GM18907 (cell line): ENCODE results near the gene TPPP2.
"Not testable (repeated sequence)": the region's sequence is repeated elsewhere in the genome, so short reads cannot be mapped to it uniquely, and the experiment has no call there.

Source experiments
- ATAC-seq: cut with Tn5 transposase; IDR thresholded peaks from one replicate; pipeline ENCODE4 v1.9.1; 2021; ENCODE audit warnings: mild to moderate bottlenecking, moderate library complexity; ENCODE audit not compliant: unreplicated experiment

The TPPP2 gene

GRCh38 chr14:21029917-21030316 lies at the start of gene TPPP2:
Gene TPPP2 (plus strand): TSS chr14:21030217. CDS start chr14:21030582, 365 bp downstream.
- no peak for ATAC-seq

- ATAC-seq = no peak
These were observed 49.1 kb upstream of the TPPP2 start for GRCh38 chr14:20980906-20981305.

- no peak for ATAC-seq
These were observed 47.2 kb upstream of the TPPP2 start for GRCh38 chr14:20982646-20983369.

- not testable (repeated sequence) for ATAC-seq
These were observed 44.4 kb upstream of the TPPP2 start for GRCh38 chr14:20985650-20986049.

GRCh38 chr14:20986811-20987210 lies 43.2 kb upstream of the TPPP2 start:
- ATAC-seq = no peak

GRCh38 chr14:20988717-20989470 lies 41.1 kb upstream of the TPPP2 start:
- ATAC-seq = no peak

GRCh38 chr14:20989471-20989786 lies 40.6 kb upstream of the TPPP2 start:
- no peak for ATAC-seq

GRCh38 chr14:20989787-20990600 lies 40.0 kb upstream of the TPPP2 start, which contains the start of gene METTL17:
Gene METTL17 (plus strand): TSS chr14:20989980. CDS start chr14:20990003, 23 bp downstream.
- peak; percentile 97 for ATAC-seq

GRCh38 chr14:20996521-20996920 lies 33.5 kb upstream of the TPPP2 start:
- ATAC-seq = no peak

GRCh38 chr14:20997115-20997514 lies 32.9 kb upstream of the TPPP2 start:
- no peak for ATAC-seq

- ATAC-seq = no peak
These were observed 32.5 kb upstream of the TPPP2 start for GRCh38 chr14:20997564-20997963.

GRCh38 chr14:20998139-20998538 lies 31.9 kb upstream of the TPPP2 start:
- ATAC-seq = no peak

GRCh38 chr14:20998674-20999366 lies 31.2 kb upstream of the TPPP2 start, which contains the start of gene SLC39A2:
Gene SLC39A2 (plus strand): TSS chr14:20999293. CDS start chr14:20999447, 154 bp downstream.
- ATAC-seq = no peak

GRCh38 chr14:20999591-20999990 lies 30.4 kb upstream of the TPPP2 start:
- no peak for ATAC-seq

GRCh38 chr14:21001218-21001617 lies 28.8 kb upstream of the TPPP2 start:
- ATAC-seq = no peak

- no peak for ATAC-seq
These were observed 26.1 kb upstream of the TPPP2 start for GRCh38 chr14:21003788-21004346.

GRCh38 chr14:21009721-21010120 lies 20.3 kb upstream of the TPPP2 start:
- not testable (repeated sequence) for ATAC-seq

- no peak for ATAC-seq
These were observed 18.9 kb upstream of the TPPP2 start for GRCh38 chr14:21011136-21011535.

GRCh38 chr14:21014761-21015190 lies 15.2 kb upstream of the TPPP2 start:
- ATAC-seq = no peak

GRCh38 chr14:21015312-21015711 lies 14.7 kb upstream of the TPPP2 start:
- no peak for ATAC-seq
